ENCODE measurements around the gene UBASH3A. TPM values are rescaled to one million over a fixed set of nuclear protein-coding genes. Genes with fewer than 3 reads are reported as not detected.
A peak's percentile ranks its signal among the peaks of the same experiment; 100 is the strongest.

UBASH3A gene
- total RNA-seq, 5 donors from 2014 or later (not counting 1 experiment from before 2014, with no cell fraction given): 59.1 to 98.8 (median 80.5) TPM

DNA sequence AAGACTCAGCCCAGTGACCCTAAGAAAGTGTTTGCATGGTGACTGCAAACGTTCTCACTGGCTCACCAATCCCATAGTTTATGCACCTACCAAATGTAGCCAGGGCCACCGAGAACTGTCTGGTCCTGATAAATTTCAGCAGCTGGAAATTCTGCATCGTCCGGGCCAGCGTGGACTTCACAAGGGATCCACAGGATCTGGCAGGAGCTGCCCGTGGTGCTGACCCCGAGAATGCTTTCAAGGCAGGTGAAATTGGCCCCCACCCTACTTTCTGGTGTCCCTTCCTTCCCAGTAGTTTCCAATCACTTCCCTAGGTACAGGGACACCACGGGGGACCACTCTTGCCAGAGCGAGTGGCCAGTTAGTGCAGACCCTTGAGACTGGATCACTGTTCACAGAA lies 26.2 kb downstream of the UBASH3A start:
- Histone ChIP-seq H3K27me3 (replicated peaks in 1 of 2; ENCODE audit: control insufficient read depth in 2 of 2, extremely low read depth in 1 of 2, insufficient read depth in 2 of 2, low read length in 1 of 2) (no peaks in the 10 kb centered on the region), H3K36me3 (ENCODE audit: control insufficient read depth in 2 of 2, extremely low read depth in 1 of 2, insufficient read depth in 1 of 2, low read length in 1 of 2) (peaks cover 28 to 89% of the 10 kb centered on the region in 2 donors), H3K4me1 (ENCODE audit: control insufficient read depth in 1 of 2, extremely low read depth in 1 of 2, insufficient read depth in 2 of 2, low read length in 2 of 2) (peaks cover 24 to 44% of the 10 kb centered on the region in 2 experiments), H3K9me3 (no peaks in the 10 kb centered on the region), H3K27ac (ENCODE audit: low read length) (no peak overlapping the region), H3K4me3 (ENCODE audit: control insufficient read depth in 1 of 2, extremely low read depth in 1 of 2, low read length in 1 of 2) (no peak overlapping the region)
- ChIA-PET POLR2A (interaction anchor here in 1 of 2 donors (0.6 kb wide), 1 partner anchor 114 kb away, joined by 3 read pairs; no protein-coding TSS in a partner anchor), CTCF (no interaction called here)
- Mint-ChIP-seq H3K4me1 (peaks cover 42 to 57% (median 43%) of the 10 kb centered on the region in 3 donors), H3K4me3 (no peak overlapping the region), H3K27me3 (no peaks in the 10 kb centered on the region), H3K27ac (no peak overlapping the region), H3K9me3 (peaks cover 0 to 7% (median 4%) of the 10 kb centered on the region in 3 donors), H3K36me3 (peaks cover 65% of the 10 kb centered on the region)
- no peak for ATAC-seq (replicated peaks in 1 of 4)
- DNase-seq: no peak
- whole genome bisulfite sequencing (ENCODE audit: insufficient coverage): 91% methylated on average over 7 of the region's 9 CpGs

DNA sequence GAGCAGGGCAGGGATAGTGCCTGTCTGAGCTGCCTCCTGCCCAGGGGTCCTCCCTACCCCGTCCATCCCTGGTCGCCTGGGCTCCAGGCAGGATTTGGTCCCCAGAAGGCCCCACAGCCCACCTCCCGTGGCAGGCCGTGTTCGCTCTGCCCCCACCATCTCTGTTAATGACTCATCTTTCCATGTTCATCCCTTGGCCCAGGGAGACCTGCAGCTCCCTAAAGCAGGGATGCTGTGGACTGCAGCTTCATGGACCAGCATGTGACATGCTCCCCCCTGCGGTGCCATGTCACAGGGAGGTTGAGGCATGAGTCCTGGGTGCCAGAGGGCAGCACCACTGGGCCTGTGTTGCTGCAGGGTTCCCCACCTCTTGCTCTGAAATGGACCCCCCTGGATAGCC lies 26.8 kb downstream of the UBASH3A start:
- ATAC-seq (replicated peaks in 1 of 4) (no peak), DNase-seq (no peak)
- CTCF ChIA-PET: interaction anchor here in 1 of 2 donors (0.6 kb wide), 1 partner anchor 64 kb away, joined by 3 read pairs; no protein-coding TSS in a partner anchor
- no peaks in the 10 kb centered on the region for H3K27me3 Mint-ChIP-seq
- Histone ChIP-seq H3K36me3 (ENCODE audit: control insufficient read depth in 2 of 2, extremely low read depth in 1 of 2, insufficient read depth in 1 of 2, low read length in 1 of 2) (peaks cover 28 to 95% of the 10 kb centered on the region in 2 donors), H3K27me3 (replicated peaks in 1 of 2; ENCODE audit: control insufficient read depth in 2 of 2, extremely low read depth in 1 of 2, insufficient read depth in 2 of 2, low read length in 1 of 2) (no peaks in the 10 kb centered on the region), H3K4me1 (ENCODE audit: control insufficient read depth in 1 of 2, extremely low read depth in 1 of 2, insufficient read depth in 2 of 2, low read length in 2 of 2) (peaks cover 22 to 42% of the 10 kb centered on the region in 2 experiments), H3K27ac (ENCODE audit: low read length) (no peak overlapping the region), H3K4me3 (ENCODE audit: control insufficient read depth in 1 of 2, extremely low read depth in 1 of 2, low read length in 1 of 2) (no peak overlapping the region), H3K9me3 (no peaks in the 10 kb centered on the region)
- H3K27ac Mint-ChIP-seq: no peak overlapping the region
- H3K4me3 Mint-ChIP-seq: no peak overlapping the region
- H3K36me3 Mint-ChIP-seq: peaks cover 69% of the 10 kb centered on the region
- POLR2A ChIA-PET: interaction anchor here in 1 of 2 donors (0.6 kb wide), 1 partner anchor 113 kb away, joined by 3 read pairs; no protein-coding TSS in a partner anchor
- peaks cover 41 to 57% (median 43%) of the 10 kb centered on the region in 3 donors for H3K4me1 Mint-ChIP-seq
- WGBS (ENCODE audit: insufficient coverage): 100% methylated on average over 1 of the region's 6 CpGs
- peaks cover 0 to 7% (median 4%) of the 10 kb centered on the region in 3 donors for H3K9me3 Mint-ChIP-seq

GRCh38 chr21:42431196-42431595 lies 27.5 kb downstream of the UBASH3A start:
- Mint-ChIP-seq H3K27ac (no peak overlapping the region), H3K27me3 (no peaks in the 10 kb centered on the region), H3K36me3 (peaks cover 73% of the 10 kb centered on the region), H3K9me3 (peaks cover 0 to 7% (median 4%) of the 10 kb centered on the region in 3 donors), H3K4me3 (no peak overlapping the region), H3K4me1 (peaks cover 37 to 56% (median 43%) of the 10 kb centered on the region in 3 donors)
- WGBS (ENCODE audit: insufficient coverage): 100% methylated on average over 2 of the region's 7 CpGs
- Histone ChIP-seq H3K4me1 (ENCODE audit: control insufficient read depth in 1 of 2, extremely low read depth in 1 of 2, insufficient read depth in 2 of 2, low read length in 2 of 2) (peaks cover 16 to 37% of the 10 kb centered on the region in 2 experiments), H3K27ac (ENCODE audit: low read length) (no peak overlapping the region), H3K36me3 (ENCODE audit: control insufficient read depth in 2 of 2, extremely low read depth in 1 of 2, insufficient read depth in 1 of 2, low read length in 1 of 2) (peaks cover 28 to 95% of the 10 kb centered on the region in 2 donors), H3K9me3 (no peaks in the 10 kb centered on the region), H3K27me3 (replicated peaks in 1 of 2; ENCODE audit: control insufficient read depth in 2 of 2, extremely low read depth in 1 of 2, insufficient read depth in 2 of 2, low read length in 1 of 2) (no peaks in the 10 kb centered on the region), H3K4me3 (ENCODE audit: control insufficient read depth in 1 of 2, extremely low read depth in 1 of 2, low read length in 1 of 2) (no peak overlapping the region)
- DNase-seq (no peak), ATAC-seq (replicated peaks in 1 of 4) (no peak)
- CTCF ChIA-PET: no interaction called here
- POLR2A ChIA-PET: no interaction called here

DNA sequence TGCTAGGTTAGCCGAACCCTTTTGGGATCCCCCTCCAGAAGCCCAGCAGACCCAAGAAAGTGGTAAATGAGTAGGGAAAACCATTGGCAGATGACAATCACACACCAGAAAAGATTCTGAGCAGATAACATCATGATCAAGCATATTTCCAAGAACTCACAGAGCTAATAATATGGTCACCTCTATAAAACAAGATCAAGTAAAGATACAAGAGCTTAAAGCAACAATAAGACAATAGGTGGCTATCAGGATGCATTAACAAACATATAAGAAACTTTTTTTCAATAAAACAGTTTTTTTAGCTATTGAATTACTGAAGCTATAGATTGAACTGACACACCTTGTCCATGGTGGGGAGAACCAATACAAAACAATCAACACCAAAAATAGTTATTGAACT lies 29.0 kb downstream of the UBASH3A start:
- no peaks in the 10 kb centered on the region for H3K9me3 ChIP-seq
- no CpG with 5 or more reads among the region's 1 CpG for WGBS (ENCODE audit: insufficient coverage)
- H3K36me3 ChIP-seq (ENCODE audit: control insufficient read depth in 2 of 2, extremely low read depth in 1 of 2, insufficient read depth in 1 of 2, low read length in 1 of 2): peaks cover 28 to 95% of the 10 kb centered on the region in 2 donors
- peak overlapping the region; percentile 14 to 26 for H3K27ac Mint-ChIP-seq
- no peaks in the 10 kb centered on the region for H3K27me3 Mint-ChIP-seq
- POLR2A ChIA-PET: interaction anchor here in 1 of 2 donors (0.5 kb wide), 1 partner anchor 131 kb away, joined by 3 read pairs; no protein-coding TSS in a partner anchor
- H3K4me3 Mint-ChIP-seq: no peak overlapping the region
- H3K4me3 ChIP-seq (ENCODE audit: control insufficient read depth in 1 of 2, extremely low read depth in 1 of 2, low read length in 1 of 2): no peak overlapping the region
- no peak for DNase-seq
- no peak for ATAC-seq (replicated peaks in 1 of 4)
- CTCF ChIA-PET: no interaction called here
- peaks cover 72% of the 10 kb centered on the region for H3K36me3 Mint-ChIP-seq
- H3K27ac ChIP-seq (ENCODE audit: low read length): no peak overlapping the region
- H3K27me3 ChIP-seq (replicated peaks in 1 of 2; ENCODE audit: control insufficient read depth in 2 of 2, extremely low read depth in 1 of 2, insufficient read depth in 2 of 2, low read length in 1 of 2): no peaks in the 10 kb centered on the region
- peaks cover 0 to 7% (median 4%) of the 10 kb centered on the region in 3 donors for H3K9me3 Mint-ChIP-seq
- H3K4me1 ChIP-seq (ENCODE audit: control insufficient read depth in 1 of 2, extremely low read depth in 1 of 2, insufficient read depth in 2 of 2, low read length in 2 of 2): peaks cover 5 to 30% of the 10 kb centered on the region in 2 experiments
- peaks cover 33 to 50% (median 33%) of the 10 kb centered on the region in 3 donors for H3K4me1 Mint-ChIP-seq

GRCh38 chr21:42433946-42434551 lies 30.3 kb downstream of the UBASH3A start:
- DNase-seq: no peak
- Histone ChIP-seq H3K4me3 (ENCODE audit: control insufficient read depth in 1 of 2, extremely low read depth in 1 of 2, low read length in 1 of 2) (no peak overlapping the region), H3K27me3 (replicated peaks in 1 of 2; ENCODE audit: control insufficient read depth in 2 of 2, extremely low read depth in 1 of 2, insufficient read depth in 2 of 2, low read length in 1 of 2) (no peaks in the 10 kb centered on the region), H3K4me1 (ENCODE audit: control insufficient read depth in 1 of 2, extremely low read depth in 1 of 2, insufficient read depth in 2 of 2, low read length in 2 of 2) (peaks cover 5 to 33% of the 10 kb centered on the region in 2 experiments), H3K36me3 (ENCODE audit: control insufficient read depth in 2 of 2, extremely low read depth in 1 of 2, insufficient read depth in 1 of 2, low read length in 1 of 2) (peaks cover 21 to 95% of the 10 kb centered on the region in 2 donors), H3K27ac (ENCODE audit: low read length) (no peak overlapping the region), H3K9me3 (no peaks in the 10 kb centered on the region)
- Mint-ChIP-seq H3K27me3 (no peaks in the 10 kb centered on the region), H3K4me1 (peaks cover 35 to 54% (median 46%) of the 10 kb centered on the region in 3 donors), H3K9me3 (peaks cover 0 to 7% (median 4%) of the 10 kb centered on the region in 3 donors), H3K36me3 (peaks cover 76% of the 10 kb centered on the region), H3K27ac (peak overlapping the region; percentile 77 to 82), H3K4me3 (no peak overlapping the region)
- ChIA-PET POLR2A (no interaction called here), CTCF (no interaction called here)
- 96% methylated on average over 6 of the region's 10 CpGs for WGBS (ENCODE audit: insufficient coverage)
- no peak for ATAC-seq (replicated peaks in 1 of 4)

- H3K36me3 ChIP-seq (ENCODE audit: control insufficient read depth in 2 of 2, extremely low read depth in 1 of 2, insufficient read depth in 1 of 2, low read length in 1 of 2): peaks cover 21 to 94% of the 10 kb centered on the region in 2 donors
- Mint-ChIP-seq H3K9me3 (peaks cover 0 to 7% (median 4%) of the 10 kb centered on the region in 3 donors), H3K4me1 (peaks cover 42 to 62% (median 54%) of the 10 kb centered on the region in 3 donors), H3K36me3 (peaks cover 77% of the 10 kb centered on the region), H3K4me3 (peak overlapping the region in 1 of 3 donors; percentile 29), H3K27me3 (no peaks in the 10 kb centered on the region), H3K27ac (peak overlapping the region; percentile 77 to 82)
- POLR2A ChIA-PET: no interaction called here
- no peak overlapping the region for H3K4me3 ChIP-seq (ENCODE audit: control insufficient read depth in 1 of 2, extremely low read depth in 1 of 2, low read length in 1 of 2)
- DNase-seq (no peak), ATAC-seq (replicated peaks in 1 of 4) (peak in 1 of 4 experiments; percentile 49)
- CTCF ChIA-PET: interaction anchor here in 1 of 2 donors (1.3 kb wide), 1 partner anchor 97 kb away, joined by 4 read pairs; no protein-coding TSS in a partner anchor
- no peak overlapping the region for H3K27ac ChIP-seq (ENCODE audit: low read length)
- no peaks in the 10 kb centered on the region for H3K27me3 ChIP-seq (replicated peaks in 1 of 2; ENCODE audit: control insufficient read depth in 2 of 2, extremely low read depth in 1 of 2, insufficient read depth in 2 of 2, low read length in 1 of 2)
- no peaks in the 10 kb centered on the region for H3K9me3 ChIP-seq
- peaks cover 5 to 39% of the 10 kb centered on the region in 2 experiments for H3K4me1 ChIP-seq (ENCODE audit: control insufficient read depth in 1 of 2, extremely low read depth in 1 of 2, insufficient read depth in 2 of 2, low read length in 2 of 2)
- WGBS (ENCODE audit: insufficient coverage): 83% methylated on average over 3 of the region's 3 CpGs
These were observed 31.2 kb downstream of the UBASH3A start for GRCh38 chr21:42434884-42435283.

All from T-cell (primary cell).